ENCODE measurements around the gene LOXL3. TPM values are rescaled to one million over a fixed set of nuclear protein-coding genes. Genes with fewer than 3 reads are reported as not detected.

Gene LOXL3
- total and polyA plus RNA-seq, 2 of the 8 experiments (the other 6 are each of a cell fraction or from before 2014, with no cell fraction given): 22.4 to 27.2 TPM

DNA sequence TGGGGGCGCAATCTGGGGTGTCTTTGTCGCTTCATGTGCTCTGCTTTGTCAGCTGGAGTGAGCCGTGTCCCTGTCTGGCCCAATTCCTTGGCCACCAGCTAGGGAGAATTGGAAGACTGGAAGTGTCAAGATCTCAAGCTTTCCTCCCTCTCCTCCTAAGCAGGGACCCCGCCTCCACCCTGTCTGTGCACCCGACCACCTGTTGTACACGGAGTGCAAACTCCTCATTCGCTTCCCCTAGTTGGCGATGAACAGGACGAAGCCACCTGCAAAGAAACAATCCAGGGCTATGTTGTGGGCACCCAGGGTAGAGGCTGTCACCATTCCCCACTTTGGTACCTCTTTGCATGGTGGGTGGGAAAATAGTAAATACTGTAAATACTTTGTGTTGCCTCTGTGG lies 26.0 kb downstream of the LOXL3 start:
- Histone ChIP-seq H4K5ac (ENCODE audit: insufficient read length, low read depth, low read length) (no peak overlapping the region), H3K23ac (ENCODE audit: insufficient read length) (no peak overlapping the region), H2BK20ac (ENCODE audit: low read length) (no peak overlapping the region), H4K8ac (ENCODE audit: extremely low read depth, insufficient read depth, low read length) (peak overlapping the region; percentile 43), H3K4ac (replicated peaks; ENCODE audit: insufficient read length, low read depth, low read length) (no peak overlapping the region), H2BK15ac (ENCODE audit: low read length) (no peak overlapping the region), H3K9me3 (ENCODE audit: insufficient read depth in 2 of 2, low read depth in 1 of 2, low read length in 1 of 2) (no peaks in the 10 kb centered on the region), H2BK5ac (ENCODE audit: low read depth, low read length) (no peak overlapping the region), H2AFZ (ENCODE audit: low read length) (no peak overlapping the region), H3K27me3 (replicated peaks in 1 of 4; ENCODE audit: control insufficient read depth in 3 of 4, extremely low read depth in 1 of 4, insufficient read depth in 3 of 4, low read length in 3 of 4) (peaks cover 0 to 3% (median under 1%) of the 10 kb centered on the region in 4 experiments; a peak in 3 of 7 replicates), H3K4me1 (replicated peaks in 1 of 4; ENCODE audit: control insufficient read depth in 3 of 4, insufficient read depth in 4 of 4, low read length in 3 of 4) (peaks cover 4 to 13% (median 6%) of the 10 kb centered on the region in 4 experiments; a peak in 6 of 7 replicates), H3K18ac (ENCODE audit: extremely low read depth, low read length) (no peak overlapping the region), H3K79me2 (ENCODE audit: control insufficient read depth in 1 of 2, insufficient read depth in 2 of 2, low read length in 2 of 2) (peaks cover 0 to 18% of the 10 kb centered on the region in 2 experiments; a peak in 2 of 4 replicates), H4K20me1 (replicated peaks in 1 of 2; ENCODE audit: control insufficient read depth in 1 of 2, insufficient read depth in 2 of 2, low read length in 2 of 2) (peaks cover 3 to 6% of the 10 kb centered on the region in 2 experiments), H2BK12ac (ENCODE audit: low read depth, low read length) (no peak overlapping the region), H4K91ac (replicated peaks; ENCODE audit: insufficient read length, low read length) (no peak overlapping the region), H3K56ac (replicated peaks; ENCODE audit: insufficient read length, low read depth, low read length) (no peak overlapping the region), H3K14ac (ENCODE audit: insufficient read length) (no peak overlapping the region), H3K79me1 (ENCODE audit: low read depth, low read length) (peaks cover 10% of the 10 kb centered on the region), H3K9ac (replicated peaks in 1 of 4; ENCODE audit: extremely low read depth in 1 of 4, low read depth in 3 of 4, low read length in 3 of 4) (no peak overlapping the region), H3K27ac (ENCODE audit: low read depth, low read length) (no peak overlapping the region), H3K23me2 (ENCODE audit: low read depth, low read length) (peaks cover 9% of the 10 kb centered on the region; the same call in 1 of the 2 replicates), H2BK120ac (replicated peaks; ENCODE audit: low read depth, low read length) (no peak overlapping the region), H2AK5ac (ENCODE audit: low read depth, low read length) (no peak overlapping the region), H3K36me3 (ENCODE audit: control insufficient read depth in 2 of 4, insufficient read depth in 4 of 4, low read length in 3 of 4) (peaks cover 5 to 25% (median 18%) of the 10 kb centered on the region in 4 experiments; a peak in 7 of 8 replicates), H3K4me3 (ENCODE audit: extremely low read depth in 1 of 4, insufficient read depth in 2 of 4, low read depth in 3 of 4, low read length in 4 of 4) (no peak overlapping the region), H3K4me2 (ENCODE audit: insufficient read depth in 1 of 2, low read depth in 2 of 2, low read length in 2 of 2) (no peak overlapping the region; a peak in 1 of 4 replicates)
- ChIA-PET POLR2A (ENCODE audit: partially characterized antibody) (interaction anchor here (2.1 to 5.9 kb wide), 4 partner anchors 17 to 28 kb away, joined by 8 to 73 read pairs (median 28); partner anchors contain the start of gene LBX2), CTCF (ENCODE audit: partially characterized antibody) (interaction anchor here (1.7 kb wide), 1 partner anchor 24 kb away, joined by 11 read pairs; no protein-coding TSS in a partner anchor)
- no peak for DNase-seq (ENCODE audit: low read depth in 1 of 2, low spot score in 2 of 2)
- 88% methylated on average over 9 of the region's 9 CpGs; no CpG with 5 or more reads in 1 of the 2 experiments for WGBS, 2 experiments (ENCODE audit: extremely low coverage in 1 of 2, insufficient coverage in 1 of 2, insufficient read length in 1 of 2, insufficient replicate concordance in 2 of 2, low coverage in 1 of 2, low lambda C conversion rate in 2 of 2, missing lambda C conversion rate in 1 of 2)
- no peak for FAIRE-seq
- TF ChIP-seq SRF (IDR thresholded peaks at IDR 0.05; ENCODE audit: low read depth, low read length) (no peak), ATF2 (IDR thresholded peaks at IDR 0.05; ENCODE audit: low read length) (no peak), SP2 (IDR thresholded peaks at IDR 0.05; ENCODE audit: low read length) (no peak), RXRA (IDR thresholded peaks at IDR 0.05; ENCODE audit: insufficient read depth, low read depth, low read length) (no peak), EZH2 (IDR thresholded peaks at IDR 0.05; ENCODE audit: low read depth, low read length, severe bottlenecking) (no peak)
- TF ChIP-seq, protein P1, sequence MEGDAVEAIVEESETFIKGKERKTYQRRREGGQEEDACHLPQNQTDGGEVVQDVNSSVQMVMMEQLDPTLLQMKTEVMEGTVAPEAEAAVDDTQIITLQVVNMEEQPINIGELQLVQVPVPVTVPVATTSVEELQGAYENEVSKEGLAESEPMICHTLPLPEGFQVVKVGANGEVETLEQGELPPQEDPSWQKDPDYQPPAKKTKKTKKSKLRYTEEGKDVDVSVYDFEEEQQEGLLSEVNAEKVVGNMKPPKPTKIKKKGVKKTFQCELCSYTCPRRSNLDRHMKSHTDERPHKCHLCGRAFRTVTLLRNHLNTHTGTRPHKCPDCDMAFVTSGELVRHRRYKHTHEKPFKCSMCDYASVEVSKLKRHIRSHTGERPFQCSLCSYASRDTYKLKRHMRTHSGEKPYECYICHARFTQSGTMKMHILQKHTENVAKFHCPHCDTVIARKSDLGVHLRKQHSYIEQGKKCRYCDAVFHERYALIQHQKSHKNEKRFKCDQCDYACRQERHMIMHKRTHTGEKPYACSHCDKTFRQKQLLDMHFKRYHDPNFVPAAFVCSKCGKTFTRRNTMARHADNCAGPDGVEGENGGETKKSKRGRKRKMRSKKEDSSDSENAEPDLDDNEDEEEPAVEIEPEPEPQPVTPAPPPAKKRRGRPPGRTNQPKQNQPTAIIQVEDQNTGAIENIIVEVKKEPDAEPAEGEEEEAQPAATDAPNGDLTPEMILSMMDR (IDR thresholded peaks at IDR 0.05; ENCODE audit: control extremely low read depth in 1 of 3, insufficient read depth in 1 of 3, low read depth in 1 of 3, low read length in 3 of 3): no peak
- TF ChIP-seq, protein P2, sequence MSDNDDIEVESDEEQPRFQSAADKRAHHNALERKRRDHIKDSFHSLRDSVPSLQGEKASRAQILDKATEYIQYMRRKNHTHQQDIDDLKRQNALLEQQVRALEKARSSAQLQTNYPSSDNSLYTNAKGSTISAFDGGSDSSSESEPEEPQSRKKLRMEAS (IDR thresholded peaks at IDR 0.05): no peak
